OCI-LY1 (cell line): Measurements from ENCODE around the gene ACTN4.

ENCODE experiments used
- H2AFZ ChIP-seq: fragments of 200-600 bp; sonication (generic), shearing (Covaris generic); 2 replicates; pipeline ENCODE4 v1.6.0; 2014; ENCODE audit warnings: antibody characterized with exemption, mild to moderate bottlenecking, low read length
- H3F3A ChIP-seq: fragments of 200-600 bp; sonication (generic), shearing (Covaris generic); 2 replicates; pipeline ENCODE4 v1.6.0; 2014; ENCODE audit warnings: mild to moderate bottlenecking, antibody characterized with exemption, low read length, moderate library complexity; ENCODE audit not compliant: insufficient read depth
- H3K27ac ChIP-seq: fragments of 200-600 bp; sonication (generic); 2 replicates; pipeline ENCODE4 v1.5.1; 2014; ENCODE audit warnings: low read length, mixed run types, mild to moderate bottlenecking, low read depth; ENCODE audit not compliant: poor library complexity, severe bottlenecking
- H3K27me3 ChIP-seq: fragments of 200-600 bp; sonication (generic); 2 replicates; pipeline ENCODE4 v1.6.0; 2014; ENCODE audit warnings: antibody characterized with exemption, mild to moderate bottlenecking, low read length, moderate library complexity; ENCODE audit not compliant: insufficient read depth
- H3K36me3 ChIP-seq: fragments of 200-600 bp; sonication (generic); 2 replicates; pipeline ENCODE4 v1.6.1; 2014; ENCODE audit warnings: mild to moderate bottlenecking, antibody characterized with exemption, low read length, moderate library complexity, mixed read lengths; ENCODE audit not compliant: insufficient read depth
- H3K4me1 ChIP-seq: fragments of 200-600 bp; sonication (generic); 2 replicates; pipeline ENCODE4 v1.5.1; 2014; ENCODE audit warnings: mild to moderate bottlenecking, low read length, moderate library complexity; ENCODE audit not compliant: insufficient read depth, severe bottlenecking
- H3K4me2 ChIP-seq: fragments of 200-600 bp; sonication (generic), shearing (Covaris generic); 2 replicates; pipeline ENCODE4 v1.6.1; 2014; ENCODE audit warnings: low read length
- H3K4me3 ChIP-seq: fragments of 200-600 bp; sonication (generic); 2 replicates; pipeline ENCODE4 v1.5.1; 2014; ENCODE audit warnings: low read length, low read depth, mild to moderate bottlenecking, mixed read lengths; ENCODE audit not compliant: poor library complexity, severe bottlenecking
- H3K79me2 ChIP-seq: fragments of 200-600 bp; shearing (Covaris generic); 2 replicates; pipeline ENCODE4 v1.6.1; 2016; ENCODE audit warnings: mixed run types, low read length, mixed read lengths; ENCODE audit not compliant: insufficient read depth
- H3K9ac ChIP-seq: fragments of 200-600 bp; sonication (generic), shearing (Covaris generic); 2 replicates; pipeline ENCODE4 v1.6.1; 2014; ENCODE audit warnings: mild to moderate bottlenecking, low read length, mixed read lengths
- H3K9me2 ChIP-seq: fragments of 200-600 bp; sonication (generic), shearing (Covaris generic); 2 replicates; pipeline ENCODE4 v1.6.1; 2014; ENCODE audit warnings: low read depth, mild to moderate bottlenecking, low read length, mixed read lengths
- H3K9me3 ChIP-seq: fragments of 200-600 bp; shearing (Covaris generic); 2 replicates; pipeline ENCODE4 v1.6.1; 2014; ENCODE audit warnings: low read length, mixed read lengths
- H4K20me1 ChIP-seq: fragments of 200-600 bp; sonication (generic), shearing (Covaris generic); 2 replicates; pipeline ENCODE4 v1.6.0; 2016; ENCODE audit warnings: mild to moderate bottlenecking, low read length; ENCODE audit not compliant: insufficient read depth
- EZH2 ChIP-seq: fragments of 200-600 bp; sonication (generic), shearing (Covaris generic); IDR thresholded peaks from 2 replicates; pipeline ENCODE4 v1.8.0; 2017; ENCODE audit warnings: borderline replicate concordance, mixed run types, mild to moderate bottlenecking, antibody characterized with exemption, low read length, moderate library complexity, mixed read lengths
- TF ChIP-seq, protein P1 (sequence below): fragments of 200-600 bp; sonication (generic), shearing (Covaris generic); IDR thresholded peaks from 2 replicates; pipeline ENCODE4 v1.5.1; 2017; ENCODE audit warnings: mild to moderate bottlenecking, antibody characterized with exemption, low read length, moderate library complexity, mixed read lengths

ACTN4 gene

GRCh38 chr19:38713227-38713649 is 65.8 kb downstream of the ACTN4 start:
- no peak overlapping the region for H2AFZ ChIP-seq
- H3K4me1 ChIP-seq, result no peaks in the 10 kb centered on the region
- no peaks in the 10 kb centered on the region for H4K20me1 ChIP-seq
- H3F3A ChIP-seq, result no peaks in the 10 kb centered on the region
- no peaks in the 10 kb centered on the region for H3K9me2 ChIP-seq
- H3K4me3 ChIP-seq, result no peak overlapping the region
- no peak overlapping the region for H3K9ac ChIP-seq
- H3K27ac ChIP-seq, result no peak overlapping the region
- H3K4me2 ChIP-seq, result no peak overlapping the region
- peaks cover 79% of the 10 kb centered on the region for H3K36me3 ChIP-seq
- no peaks in the 10 kb centered on the region for H3K79me2 ChIP-seq
- TF ChIP-seq EZH2, result no peak
- TF ChIP-seq, protein P1, sequence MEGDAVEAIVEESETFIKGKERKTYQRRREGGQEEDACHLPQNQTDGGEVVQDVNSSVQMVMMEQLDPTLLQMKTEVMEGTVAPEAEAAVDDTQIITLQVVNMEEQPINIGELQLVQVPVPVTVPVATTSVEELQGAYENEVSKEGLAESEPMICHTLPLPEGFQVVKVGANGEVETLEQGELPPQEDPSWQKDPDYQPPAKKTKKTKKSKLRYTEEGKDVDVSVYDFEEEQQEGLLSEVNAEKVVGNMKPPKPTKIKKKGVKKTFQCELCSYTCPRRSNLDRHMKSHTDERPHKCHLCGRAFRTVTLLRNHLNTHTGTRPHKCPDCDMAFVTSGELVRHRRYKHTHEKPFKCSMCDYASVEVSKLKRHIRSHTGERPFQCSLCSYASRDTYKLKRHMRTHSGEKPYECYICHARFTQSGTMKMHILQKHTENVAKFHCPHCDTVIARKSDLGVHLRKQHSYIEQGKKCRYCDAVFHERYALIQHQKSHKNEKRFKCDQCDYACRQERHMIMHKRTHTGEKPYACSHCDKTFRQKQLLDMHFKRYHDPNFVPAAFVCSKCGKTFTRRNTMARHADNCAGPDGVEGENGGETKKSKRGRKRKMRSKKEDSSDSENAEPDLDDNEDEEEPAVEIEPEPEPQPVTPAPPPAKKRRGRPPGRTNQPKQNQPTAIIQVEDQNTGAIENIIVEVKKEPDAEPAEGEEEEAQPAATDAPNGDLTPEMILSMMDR, result no peak
- H3K27me3 ChIP-seq, result no peaks in the 10 kb centered on the region
- no peaks in the 10 kb centered on the region for H3K9me3 ChIP-seq

DNA sequence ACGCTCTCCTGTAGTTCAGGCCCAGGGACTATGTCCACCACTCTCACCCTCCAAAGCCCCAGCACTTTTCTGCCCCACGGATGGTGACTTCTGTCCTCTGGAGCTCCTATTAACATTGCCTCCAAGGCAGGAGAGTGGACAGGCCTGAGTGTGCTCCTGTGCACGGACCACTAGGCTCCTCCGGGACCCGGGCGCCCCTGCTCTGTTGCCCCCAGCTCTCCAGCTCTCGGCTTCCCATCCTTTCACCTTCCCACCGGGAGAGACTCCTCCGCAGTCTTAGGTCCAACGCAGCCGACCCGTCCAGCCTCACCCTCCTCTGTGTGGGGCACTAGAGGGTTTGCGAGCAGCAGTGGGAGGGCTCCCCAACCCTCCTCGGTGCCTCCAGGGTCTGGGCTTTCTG is 66.4 kb downstream of the ACTN4 start:
- H3F3A ChIP-seq, result no peaks in the 10 kb centered on the region
- no peak overlapping the region for H3K4me3 ChIP-seq
- no peaks in the 10 kb centered on the region for H3K79me2 ChIP-seq
- no peak overlapping the region for H3K9ac ChIP-seq
- no peaks in the 10 kb centered on the region for H3K9me2 ChIP-seq
- no peaks in the 10 kb centered on the region for H3K4me1 ChIP-seq
- H3K27me3 ChIP-seq, result no peaks in the 10 kb centered on the region
- H3K36me3 ChIP-seq, result peaks cover 73% of the 10 kb centered on the region
- H3K27ac ChIP-seq, result no peak overlapping the region
- H4K20me1 ChIP-seq, result no peaks in the 10 kb centered on the region
- H3K4me2 ChIP-seq, result no peak overlapping the region
- TF ChIP-seq, protein P1, result no peak
- no peak for TF ChIP-seq EZH2
- no peak overlapping the region for H2AFZ ChIP-seq
- no peaks in the 10 kb centered on the region for H3K9me3 ChIP-seq

DNA sequence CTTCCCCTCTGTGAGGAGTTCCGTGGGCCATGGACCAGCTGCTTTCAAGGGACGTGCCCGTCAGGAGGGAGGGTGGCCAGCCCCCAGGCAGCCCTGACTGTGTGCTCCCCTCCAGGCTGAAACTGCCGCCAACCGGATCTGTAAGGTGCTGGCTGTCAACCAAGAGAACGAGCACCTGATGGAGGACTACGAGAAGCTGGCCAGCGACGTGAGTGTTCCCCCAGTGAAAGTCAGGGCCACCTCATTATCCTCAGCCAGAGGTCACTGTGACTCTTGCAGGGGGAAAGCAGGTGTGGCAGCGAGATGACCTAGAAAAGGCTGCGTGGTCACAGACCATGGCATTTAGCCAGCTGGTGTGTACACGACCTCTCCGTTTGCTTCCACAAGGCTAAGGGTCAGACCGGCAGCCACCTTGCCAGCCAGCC is 66.9 kb downstream of the ACTN4 start:
- Histone ChIP-seq H3K79me2 (no peaks in the 10 kb centered on the region), H2AFZ (no peak overlapping the region), H3K9ac (no peak overlapping the region), H3F3A (no peaks in the 10 kb centered on the region), H3K4me1 (no peaks in the 10 kb centered on the region), H3K27ac (no peak overlapping the region), H3K36me3 (peaks cover 68% of the 10 kb centered on the region), H3K4me2 (no peak overlapping the region), H3K9me3 (no peaks in the 10 kb centered on the region), H4K20me1 (no peaks in the 10 kb centered on the region), H3K4me3 (no peak overlapping the region), H3K27me3 (no peaks in the 10 kb centered on the region), H3K9me2 (no peaks in the 10 kb centered on the region)
- TF ChIP-seq EZH2, result no peak
- TF ChIP-seq, protein P1, result no peak
